ENCODE data around the gene ENO4.

The ENO4 gene

DNA sequence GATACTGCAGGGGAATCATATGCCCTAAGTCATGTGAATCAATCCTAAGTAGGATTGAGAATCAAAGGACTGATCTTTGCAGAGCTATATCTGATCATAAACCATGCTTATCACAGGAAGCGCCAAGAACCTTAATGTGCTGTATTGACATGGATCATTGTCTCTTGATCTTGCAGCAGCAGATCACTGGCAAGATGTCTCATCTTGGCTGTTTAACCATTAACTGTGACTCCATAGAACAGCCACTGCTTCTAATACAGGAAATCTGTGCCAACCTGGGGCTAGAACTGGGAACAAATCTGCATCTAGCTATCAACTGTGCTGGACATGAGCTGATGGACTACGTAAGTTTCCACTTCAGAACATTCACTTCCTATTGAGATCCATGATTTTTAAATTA lies 21.6 kb downstream of the ENO4 start:
- DNase-seq = no peak

DNA sequence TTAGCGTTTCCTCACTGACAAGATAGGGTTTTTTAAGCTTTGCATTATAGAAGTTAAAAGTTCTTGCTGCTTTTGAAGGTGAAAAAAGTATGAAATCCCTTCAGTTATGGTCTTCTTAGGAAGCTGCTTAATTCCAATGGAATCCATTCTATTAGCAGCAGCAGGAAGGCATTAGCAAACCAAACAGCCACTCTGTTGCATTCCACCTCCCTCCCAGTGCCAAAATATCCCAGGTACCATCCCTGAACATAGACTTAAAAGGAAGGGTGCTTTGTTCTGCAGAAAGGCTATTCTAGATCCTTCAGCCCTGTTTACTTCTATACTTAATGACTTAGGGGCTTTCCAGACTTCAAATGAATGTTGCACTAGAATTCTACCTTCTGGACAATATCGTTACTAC lies 23.8 kb downstream of the ENO4 start:
- DNase-seq = no peak

DNA sequence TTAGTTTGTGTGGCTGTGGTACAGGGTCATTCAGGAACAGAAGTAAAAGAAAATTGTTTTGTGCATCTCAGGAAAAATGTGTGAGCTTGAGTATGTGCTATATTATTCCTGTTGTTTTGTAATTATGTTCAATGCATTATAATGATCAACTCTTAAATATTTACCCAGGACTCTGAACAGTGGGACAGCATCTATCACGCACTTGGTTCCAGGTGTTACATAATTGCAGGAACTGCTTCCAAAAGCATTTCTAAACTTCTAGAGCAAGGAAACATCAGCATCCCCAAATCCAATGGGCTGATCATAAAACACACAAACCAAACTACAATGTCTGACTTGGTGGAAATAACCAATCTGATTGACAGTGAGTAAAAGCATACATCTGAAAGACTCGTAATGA lies 26.6 kb downstream of the ENO4 start:
- DNase-seq = no peak

DNA sequence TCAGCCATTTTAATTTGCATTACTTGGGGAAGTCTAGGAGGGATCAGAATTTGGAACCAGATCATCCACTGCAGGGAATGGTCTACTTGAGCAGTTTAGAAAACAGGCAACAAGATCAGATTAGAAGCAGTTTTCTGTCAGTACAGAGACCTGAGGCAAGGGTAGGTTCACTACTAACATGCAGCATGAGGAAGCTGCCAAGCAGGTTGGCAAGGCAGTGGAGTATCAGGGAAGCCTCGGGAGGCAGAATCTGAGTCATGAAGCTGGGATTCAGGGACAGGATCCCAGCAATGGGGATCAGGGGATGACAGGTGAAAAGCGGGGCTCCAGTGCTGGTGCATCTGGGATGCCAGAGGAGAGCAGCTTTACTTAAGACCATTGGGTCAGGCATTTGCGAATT lies 28.1 kb downstream of the ENO4 start:
- no peak for DNase-seq

DNA sequence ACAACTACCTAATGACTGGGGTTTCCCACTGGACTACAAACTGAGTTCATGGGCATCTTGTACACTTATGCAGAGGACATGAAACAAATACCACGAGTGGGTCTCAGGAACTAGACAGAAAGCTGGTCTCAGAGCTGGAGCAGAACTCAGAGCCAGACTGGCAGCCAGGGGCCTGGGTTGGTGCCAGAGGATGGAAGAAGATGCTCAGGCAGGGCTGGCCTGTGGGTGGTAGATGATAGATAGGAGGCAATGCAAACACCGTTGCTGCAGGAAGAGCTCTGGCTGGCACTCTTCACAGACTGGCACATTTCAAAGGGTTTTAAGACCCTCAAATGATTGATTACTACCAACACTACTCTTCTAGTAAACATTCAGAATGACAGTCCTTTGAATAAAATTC lies 28.8 kb downstream of the ENO4 start:
- no peak for DNase-seq

DNA sequence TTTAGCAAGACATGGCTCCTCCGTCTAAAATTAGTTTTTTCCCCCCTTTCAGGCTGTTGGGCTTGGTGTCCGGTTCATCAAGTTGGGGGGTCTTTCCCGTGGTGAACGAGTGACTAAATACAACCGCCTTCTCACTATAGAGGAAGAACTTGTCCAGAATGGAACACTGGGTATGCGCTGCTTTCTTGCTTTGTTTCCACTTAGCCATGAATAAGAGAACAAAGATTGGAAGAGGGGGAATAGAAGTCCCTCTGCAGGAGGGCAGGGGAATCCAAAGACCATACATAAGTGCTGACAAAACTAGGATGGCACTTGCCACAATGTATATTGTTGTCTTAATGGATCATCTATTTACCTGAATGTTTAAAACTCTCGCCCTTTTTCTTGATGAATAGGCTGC lies 30.5 kb downstream of the ENO4 start:
- DNase-seq = no peak

DNA sequence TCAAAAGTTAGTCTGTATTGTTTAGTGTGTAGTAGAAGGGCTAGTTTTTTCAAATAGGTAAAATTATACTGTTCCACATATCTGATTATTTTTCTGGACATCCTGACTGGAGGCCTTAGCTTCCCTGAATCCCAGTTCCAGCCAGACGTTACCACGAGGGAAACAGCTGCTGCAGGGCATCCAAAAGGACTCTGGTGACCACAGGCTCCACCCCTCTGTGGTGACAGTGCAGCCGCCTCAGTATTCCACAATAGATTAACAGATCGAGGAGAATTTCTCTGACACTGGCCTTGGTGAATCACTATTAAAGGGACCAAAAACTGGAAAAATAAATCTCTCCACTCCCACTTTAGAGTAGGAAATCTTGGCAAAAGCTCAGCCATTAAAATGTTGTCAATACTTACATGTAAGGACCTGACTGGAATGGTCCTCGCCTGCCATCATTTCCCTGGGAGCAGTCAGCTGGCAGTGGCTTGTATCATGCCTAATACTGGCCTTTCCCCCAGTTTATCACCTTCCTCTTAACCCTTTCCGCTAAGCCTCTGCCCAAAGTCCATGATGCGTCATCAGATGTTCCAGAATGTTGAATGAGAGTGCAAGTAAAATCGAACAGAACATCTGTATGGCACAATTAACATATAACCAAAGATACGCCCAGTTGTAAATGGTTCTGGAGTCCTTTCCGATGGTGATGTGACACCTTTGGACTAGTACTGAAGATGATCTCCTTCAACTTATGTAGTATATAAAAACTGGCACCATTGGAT lies 31.6 kb downstream of the ENO4 start:
- no peak for DNase-seq

DNA sequence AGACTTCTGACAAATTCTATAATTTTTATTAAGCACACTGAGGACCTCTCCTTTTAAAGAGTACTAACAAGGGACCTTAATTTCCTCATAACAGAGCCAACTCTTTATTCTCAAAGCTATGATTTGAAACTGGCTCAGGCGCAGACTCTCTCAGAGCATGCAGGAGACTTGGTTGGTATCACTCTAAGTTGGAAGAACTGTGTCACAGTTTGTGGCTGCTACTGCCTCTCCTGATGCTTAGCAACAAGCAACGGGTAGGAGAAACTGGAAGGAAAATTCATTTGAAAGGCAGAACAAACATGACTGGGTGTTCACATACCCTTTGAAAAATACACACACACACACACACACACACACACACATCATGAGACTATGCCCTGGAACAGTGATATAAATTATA lies 33.3 kb downstream of the ENO4 start:
- no peak for DNase-seq

DNA sequence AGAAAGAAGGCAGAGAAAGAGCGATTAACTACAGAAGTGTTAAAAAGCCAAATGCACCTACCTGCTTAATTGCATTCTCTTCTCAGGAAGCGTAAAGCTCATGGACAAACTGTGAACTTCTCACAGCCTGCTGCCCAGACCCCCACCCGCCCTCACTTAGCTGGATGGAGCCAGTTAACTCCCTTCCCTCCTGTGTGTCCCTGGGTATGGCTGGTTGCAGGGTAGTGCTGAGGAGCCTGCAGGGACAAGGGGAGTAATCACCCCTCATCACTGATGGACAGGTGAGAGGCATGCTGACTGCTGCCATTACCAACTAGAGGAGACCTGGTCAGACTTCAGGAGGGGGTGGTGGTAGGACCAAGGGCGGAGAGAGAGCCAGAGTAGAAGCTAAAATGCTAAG lies 37.5 kb downstream of the ENO4 start:
- DNase-seq = no peak

DNA sequence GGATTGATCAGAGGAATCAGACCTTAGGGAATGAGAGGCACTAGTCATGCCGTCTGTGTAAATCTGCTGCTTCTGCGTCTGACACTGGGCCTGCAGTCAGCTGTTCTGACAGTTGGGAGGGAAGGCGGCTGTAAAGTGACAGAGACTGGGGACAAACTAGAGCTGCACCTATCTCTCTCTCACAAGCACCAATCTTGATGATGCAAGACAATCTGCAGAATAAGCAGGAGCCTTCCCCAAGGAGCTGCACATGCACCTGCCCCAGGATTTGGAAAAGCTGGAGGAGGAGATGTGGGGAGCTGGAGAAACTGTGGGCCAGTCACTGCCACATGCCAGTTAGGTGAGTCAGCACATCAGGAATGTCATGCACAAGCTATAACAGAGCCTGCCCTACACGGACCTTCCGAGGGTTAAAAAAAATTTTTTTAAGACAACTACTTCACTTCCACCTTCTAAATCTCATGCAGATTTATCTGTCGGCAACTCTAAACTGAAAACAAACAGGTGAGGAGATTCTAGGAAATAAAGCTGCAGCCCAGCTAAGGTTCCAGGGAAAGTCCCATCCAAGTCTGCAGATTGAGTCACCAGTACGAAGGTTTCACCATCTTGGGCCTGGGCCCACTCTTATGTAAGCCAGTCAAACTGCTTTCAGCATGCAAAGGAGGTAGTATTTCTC lies 39.2 kb downstream of the ENO4 start:
- no peak for DNase-seq

DNA sequence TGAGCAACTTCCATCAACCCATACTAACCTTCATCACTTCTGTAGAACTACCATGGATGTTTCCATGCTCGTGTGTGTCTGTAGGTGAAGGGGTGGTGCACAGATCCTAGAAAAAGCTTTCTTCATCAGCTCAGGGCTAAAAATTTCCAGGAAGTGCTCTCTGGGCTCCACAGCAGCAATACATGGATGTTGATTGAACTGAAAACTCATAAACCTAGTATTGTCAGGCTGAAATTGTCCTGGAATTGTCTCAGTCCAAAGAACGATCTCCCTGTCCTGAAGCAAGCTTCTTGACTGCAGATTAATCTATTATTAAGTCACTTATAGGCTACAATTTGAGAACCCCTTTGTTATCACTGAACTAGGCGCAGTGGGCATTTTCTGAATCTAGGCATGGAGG lies 39.8 kb downstream of the ENO4 start:
- DNase-seq = no peak

DNA sequence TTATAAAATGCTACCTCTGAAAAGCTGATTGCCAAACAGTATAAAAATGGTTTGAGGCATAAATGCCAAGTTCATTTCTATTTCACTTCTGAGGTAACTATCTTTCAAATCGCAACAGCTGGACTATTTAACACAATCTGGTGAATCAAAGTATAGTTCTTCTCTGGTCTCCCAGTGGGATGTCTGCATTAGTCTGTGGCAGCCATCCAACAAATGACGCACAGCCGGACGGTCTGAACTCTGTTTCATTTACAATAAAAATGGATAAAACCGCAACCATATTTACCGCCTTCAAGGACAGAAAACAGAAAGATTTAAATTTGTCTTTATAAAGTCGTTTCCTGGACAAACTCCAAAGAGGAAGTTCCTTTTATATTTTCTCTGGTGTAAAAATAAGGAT lies 41.9 kb downstream of the ENO4 start:
- no peak for DNase-seq

DNA sequence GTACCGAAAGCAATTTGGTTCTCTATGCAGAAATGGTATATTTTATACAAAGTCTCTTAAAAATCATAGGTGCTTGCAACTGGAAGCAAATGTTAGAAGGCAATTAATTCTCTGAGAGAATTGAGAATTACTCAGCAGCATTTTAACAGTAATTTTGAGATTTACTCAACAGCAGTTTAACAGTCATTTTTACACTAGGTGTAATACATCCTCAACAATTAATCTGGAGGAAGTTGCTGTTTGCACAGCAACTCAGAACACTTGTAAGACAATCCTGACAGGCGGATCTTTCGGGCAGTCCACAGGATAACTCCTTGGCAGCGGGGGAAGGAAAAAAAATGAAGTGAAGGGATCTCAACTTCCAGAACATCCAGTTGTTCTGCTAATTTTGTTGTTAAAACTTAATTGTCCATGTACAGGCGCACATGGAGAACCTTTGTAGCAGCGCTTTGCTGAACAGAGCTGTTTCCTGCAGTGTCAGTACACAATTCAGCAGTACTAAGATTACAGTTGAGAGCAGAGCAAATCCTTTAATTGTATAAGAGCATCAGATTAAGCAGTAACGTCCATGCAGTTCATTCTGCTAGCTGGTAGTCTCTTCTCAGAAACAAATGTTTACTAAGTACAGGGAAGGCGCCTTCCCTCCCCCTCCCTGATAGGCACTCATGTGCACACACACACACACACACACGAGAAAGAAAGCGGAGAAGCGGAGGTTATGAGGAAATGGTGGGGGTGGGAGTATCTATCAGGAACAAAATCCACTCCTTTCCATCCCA lies 43.8 kb downstream of the ENO4 start:
- peak; percentile 2 for DNase-seq

DNA sequence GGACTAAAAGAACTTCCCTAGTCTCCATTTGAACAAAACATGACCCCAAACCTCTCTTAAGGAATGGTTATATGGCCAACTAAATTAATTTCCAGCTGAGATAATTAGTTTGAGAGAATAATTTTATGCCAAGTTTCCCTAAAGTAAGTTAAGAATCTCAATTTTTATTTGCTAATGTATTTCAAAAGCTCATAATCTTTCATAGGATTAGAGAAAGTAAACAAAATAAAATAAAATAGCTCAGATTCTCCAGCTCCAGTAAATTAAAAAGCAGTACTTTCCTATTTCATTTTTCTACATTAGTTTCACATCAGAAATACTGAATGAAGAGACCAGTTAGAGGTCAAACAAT lies 44.4 kb downstream of the ENO4 start:
- DNase-seq = no peak

DNA sequence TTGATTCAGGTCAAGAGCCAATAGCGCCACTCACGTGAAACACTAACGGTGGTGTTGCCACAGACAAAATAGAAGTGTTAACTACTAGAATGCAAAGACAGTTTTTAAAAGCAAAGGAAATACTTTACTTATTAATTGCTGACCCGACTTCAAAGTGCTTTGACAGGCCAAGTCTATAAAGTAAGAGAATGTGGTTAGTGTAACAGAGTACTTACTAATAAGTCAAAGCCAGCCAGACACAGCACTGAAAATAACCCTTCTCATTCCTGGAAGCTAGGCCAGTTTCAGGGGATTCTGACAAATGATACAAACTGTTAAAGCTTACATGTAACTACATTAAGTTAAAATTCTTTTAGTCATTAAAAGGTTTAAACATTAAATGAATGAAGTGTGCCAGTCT lies 50.3 kb downstream of the ENO4 start:
- DNase-seq = no peak

DNA sequence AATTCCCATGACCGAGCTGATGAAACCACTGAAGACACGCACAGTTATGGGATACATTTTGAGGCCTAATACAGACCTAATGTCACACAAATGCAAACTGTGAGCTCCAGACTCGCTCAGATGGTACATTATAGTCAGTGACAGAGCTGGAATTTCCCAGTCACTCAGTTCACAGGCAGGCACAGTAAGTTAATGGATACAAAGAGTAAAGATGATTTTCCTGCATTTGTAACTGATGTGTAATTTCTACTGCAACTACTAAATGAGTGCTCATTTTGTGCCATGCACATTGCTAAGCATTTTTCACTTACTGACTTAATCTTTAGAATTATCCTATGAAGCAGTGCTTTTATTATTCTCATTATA lies 56.5 kb downstream of the ENO4 start:
- DNase-seq = no peak

DNA sequence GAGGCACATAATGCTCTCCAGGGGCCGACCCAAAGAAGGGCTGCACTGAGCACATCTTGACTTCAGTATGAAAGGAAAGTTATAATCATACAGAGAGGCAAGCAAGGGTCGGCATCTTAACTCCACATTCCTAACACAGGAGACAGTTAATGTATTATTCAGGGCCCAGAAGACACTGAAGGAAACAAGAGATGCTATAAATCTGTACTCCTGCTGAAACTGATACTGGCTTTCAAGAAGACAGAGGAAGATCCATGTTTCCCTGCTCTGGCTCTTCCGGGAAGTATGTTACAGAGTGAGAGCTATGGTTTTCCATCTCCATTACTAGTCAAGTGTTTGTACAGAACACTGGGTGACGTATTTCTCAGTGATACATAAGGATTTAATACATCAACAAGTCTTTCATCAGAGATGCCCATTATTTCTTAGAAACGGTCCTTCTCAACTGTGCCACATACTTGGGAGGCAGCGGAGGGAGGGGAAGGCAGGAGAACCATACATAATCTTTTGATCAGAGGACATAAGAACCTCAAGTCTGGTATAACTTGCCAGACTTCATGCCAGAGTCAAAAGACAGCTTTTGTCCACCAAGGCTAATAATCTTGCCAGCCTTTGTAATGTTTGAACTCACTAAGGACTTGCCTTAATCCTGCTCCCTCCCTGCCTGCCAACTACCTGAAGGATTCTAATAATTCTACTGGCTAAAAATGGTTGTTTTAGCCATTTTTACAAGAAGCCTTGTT lies 58.1 kb downstream of the ENO4 start:
- no peak for DNase-seq

DNA sequence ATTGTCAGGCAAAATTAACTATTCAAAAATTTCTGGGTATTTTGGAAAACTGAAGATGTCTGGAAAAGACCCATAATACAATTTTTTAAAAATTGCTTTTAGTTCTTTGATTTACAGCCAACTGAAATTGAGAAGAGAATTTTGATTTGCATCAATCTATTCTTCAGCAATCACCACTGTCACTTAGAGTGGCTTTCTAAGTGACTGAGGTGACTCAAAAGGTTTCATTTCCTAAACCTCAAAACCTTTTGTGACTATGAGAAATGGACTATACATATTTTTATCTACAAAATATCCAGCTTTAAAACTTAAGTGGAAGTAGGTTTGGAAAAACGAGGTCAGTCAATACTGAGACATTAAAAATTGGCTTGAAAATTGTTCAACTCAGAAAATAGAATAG lies 60.0 kb downstream of the ENO4 start:
- no peak for DNase-seq

DNA sequence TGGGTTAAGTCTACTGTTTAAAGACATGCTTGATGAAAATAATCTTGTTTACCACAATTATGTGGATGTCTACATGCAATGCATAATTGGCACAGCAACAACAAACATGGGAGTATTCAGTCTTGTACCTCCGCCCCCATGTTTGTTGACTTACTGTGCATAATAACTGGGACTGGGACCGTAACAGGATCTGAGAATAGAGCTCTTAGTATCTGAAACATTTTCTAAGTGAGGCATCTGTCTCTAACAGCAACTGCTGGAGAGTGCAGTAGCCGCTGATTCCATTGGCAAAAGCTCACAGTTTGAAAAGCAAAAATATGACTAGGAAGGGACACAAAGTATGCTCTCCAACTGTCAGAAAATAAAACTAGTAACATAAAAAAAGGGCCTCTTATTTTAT lies 61.6 kb downstream of the ENO4 start:
- no peak for DNase-seq

DNA sequence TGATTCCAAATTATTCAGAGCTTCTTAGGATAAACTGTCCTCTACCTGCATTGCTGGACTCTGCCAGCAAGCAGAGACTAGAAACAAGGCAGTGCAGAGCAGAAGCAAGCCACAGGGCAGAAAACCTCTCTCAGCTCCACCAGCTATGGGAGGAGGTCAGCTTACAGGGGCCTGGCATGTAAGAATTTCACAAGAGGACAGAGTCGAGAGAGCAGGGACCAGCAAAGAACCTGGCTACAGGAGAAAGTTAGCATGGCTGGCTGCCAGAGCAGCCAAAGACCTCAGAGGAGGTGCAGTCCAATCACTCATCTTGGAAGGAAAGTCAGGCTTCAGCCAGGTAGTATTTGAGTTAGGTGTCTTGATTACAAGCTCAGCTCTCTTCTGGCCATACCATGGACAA lies 62.9 kb downstream of the ENO4 start:
- no peak for DNase-seq

DNA sequence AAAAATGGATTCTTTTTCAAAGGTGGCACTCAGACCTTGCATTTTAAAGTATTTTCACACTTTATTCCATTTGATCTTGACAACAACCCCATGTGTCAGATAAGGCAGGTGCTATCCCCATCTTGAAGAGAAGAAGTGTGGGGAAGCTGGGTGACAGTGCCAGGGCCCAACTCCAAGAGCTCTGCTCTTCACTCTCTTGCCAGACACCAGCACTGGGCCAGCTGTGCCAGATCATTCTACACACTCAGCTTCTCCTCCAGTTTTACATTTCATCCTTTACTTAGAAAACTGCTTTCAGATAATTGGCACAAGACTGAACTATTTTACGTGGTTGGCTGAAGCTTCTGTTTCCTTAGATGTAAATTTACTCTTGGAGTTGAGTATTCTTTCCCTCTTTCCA lies 64.4 kb downstream of the ENO4 start:
- no peak for DNase-seq

DNA sequence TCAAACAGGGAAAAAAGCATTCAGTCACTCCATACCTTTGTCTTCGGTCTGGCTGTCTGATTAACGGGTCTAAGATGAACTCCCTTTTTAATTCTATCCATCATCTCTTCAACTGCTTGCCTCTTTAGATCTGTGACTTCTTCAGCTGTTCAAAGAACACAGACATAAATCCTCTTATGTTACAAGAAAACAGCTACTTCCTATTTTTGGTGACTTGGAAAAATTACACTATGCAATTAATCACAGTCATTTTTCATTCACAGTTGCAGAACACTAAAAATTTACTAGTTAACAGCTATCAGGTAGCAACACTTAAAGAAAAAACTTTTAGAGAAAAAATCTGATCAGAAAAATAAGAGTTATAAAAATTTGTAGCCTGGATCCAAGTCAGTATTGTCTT lies 66.0 kb downstream of the ENO4 start:
- DNase-seq = no peak

DNA sequence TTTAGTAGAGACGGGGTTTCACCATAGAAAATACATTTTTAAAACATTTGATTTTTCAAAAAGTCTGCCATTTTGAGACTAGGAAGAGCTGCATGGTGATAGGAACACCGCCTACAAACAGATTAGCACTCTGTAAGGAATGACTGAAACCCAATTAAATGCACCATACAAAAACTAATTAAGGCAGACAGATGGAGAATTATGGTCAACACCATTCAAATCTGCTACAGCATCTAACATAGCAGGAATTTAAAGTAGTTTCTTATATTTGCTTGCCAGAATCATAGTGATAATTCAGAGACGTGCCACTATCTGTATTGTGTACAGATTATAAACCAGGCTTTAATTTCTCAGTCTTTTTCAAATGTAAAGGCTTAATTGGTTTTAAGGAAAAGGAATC lies 68.2 kb downstream of the ENO4 start:
- DNase-seq = no peak

DNA sequence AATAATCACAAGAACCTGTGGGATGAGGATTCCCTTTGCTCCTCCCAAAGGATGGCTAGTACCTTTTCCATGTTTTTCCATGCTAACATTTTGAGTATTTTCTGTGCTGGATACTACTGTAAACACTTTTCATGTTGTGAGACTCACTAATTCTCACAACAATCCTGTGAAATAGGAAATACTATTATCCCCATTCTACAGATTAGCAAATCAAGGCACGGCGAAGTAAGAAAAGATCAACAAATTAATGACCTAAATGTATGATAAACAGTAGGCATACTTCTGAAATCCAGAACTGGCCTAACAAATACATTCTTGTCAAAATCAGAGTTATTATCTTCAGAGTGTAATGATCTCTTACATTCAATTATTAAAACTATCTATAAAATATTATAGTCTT lies 69.3 kb downstream of the ENO4 start:
- DNase-seq = no peak
